H9 (cell line): Measurements from ENCODE around the gene HS6ST2. TPM values are rescaled to one million over a fixed set of nuclear protein-coding genes. Genes with fewer than 3 reads are reported as not detected.

Source experiments
- DNase-seq: peaks from one replicate; pipeline ENCODE4 v3.0.0-alpha.2; 2017
- H2AFZ ChIP-seq: one replicate; pipeline ENCODE4 v1.6.1; 2013; ENCODE audit warnings: mild to moderate bottlenecking, low read length, control low read depth, moderate library complexity
- H2AK5ac ChIP-seq: 2 replicates; pipeline ENCODE4 v1.6.1; 2013; ENCODE audit warnings: low read length, control low read depth, mixed read lengths; ENCODE audit not compliant: insufficient read length
- H2BK120ac ChIP-seq: one replicate; pipeline ENCODE4 v1.6.1; 2013; ENCODE audit warnings: low read depth, mild to moderate bottlenecking, low read length, control low read depth, inconsistent platforms; ENCODE audit not compliant: poor library complexity, severe bottlenecking
- H2BK12ac ChIP-seq: 2 replicates; pipeline ENCODE4 v1.6.1; 2013; ENCODE audit warnings: low read length, control low read depth, mixed read lengths, low read depth; ENCODE audit not compliant: insufficient read length
- H2BK15ac ChIP-seq: 2 replicates; pipeline ENCODE4 v1.6.1; 2013; ENCODE audit warnings: low read depth, low read length, control low read depth
- H2BK20ac ChIP-seq: one replicate; pipeline ENCODE4 v1.6.1; 2013; ENCODE audit warnings: low read depth, mild to moderate bottlenecking, low read length, control low read depth, inconsistent platforms; ENCODE audit not compliant: poor library complexity, severe bottlenecking
- H2BK5ac ChIP-seq: 2 replicates; pipeline ENCODE4 v1.6.1; 2013; ENCODE audit warnings: low read length, control low read depth, mixed read lengths; ENCODE audit not compliant: insufficient read length
- H3K14ac ChIP-seq: 2 replicates; pipeline ENCODE4 v1.6.1; 2013; ENCODE audit warnings: low read length, control low read depth; ENCODE audit not compliant: insufficient read depth
- H3K18ac ChIP-seq: 2 replicates; pipeline ENCODE4 v1.6.1; 2013; ENCODE audit warnings: low read depth, mild to moderate bottlenecking, mixed read lengths, low read length, control low read depth; ENCODE audit not compliant: insufficient read length
- H3K23ac ChIP-seq: 2 replicates; pipeline ENCODE4 v1.6.1; 2013; ENCODE audit warnings: low read length, control low read depth, mixed read lengths, low read depth; ENCODE audit not compliant: insufficient read length
- H3K23me2 ChIP-seq: 2 replicates; pipeline ENCODE4 v1.6.1; 2013; ENCODE audit warnings: low read depth, mild to moderate bottlenecking, mixed read lengths, low read length, control low read depth; ENCODE audit not compliant: insufficient read length, poor library complexity, severe bottlenecking
- H3K27ac ChIP-seq: 2 replicates; pipeline ENCODE4 v1.5.1; 2013; ENCODE audit warnings: low read length, control low read depth, mixed read lengths, low read depth; ENCODE audit not compliant: insufficient read length
- H3K27me3 ChIP-seq: 2 replicates; pipeline ENCODE4 v1.6.1; 2013; ENCODE audit warnings: low read length, control low read depth, inconsistent platforms; ENCODE audit not compliant: insufficient read depth
- H3K4ac ChIP-seq: 2 replicates; pipeline ENCODE4 v1.6.1; 2013; ENCODE audit warnings: low read depth, mild to moderate bottlenecking, control low read depth, inconsistent platforms, low read length, moderate library complexity
- H3K4me1 ChIP-seq: 2 replicates; pipeline ENCODE4 v1.6.1; 2013; ENCODE audit warnings: low read length, control low read depth, inconsistent platforms; ENCODE audit not compliant: insufficient read depth
- H3K4me2 ChIP-seq: 2 replicates; pipeline ENCODE4 v1.6.1; 2013; ENCODE audit warnings: low read length, control low read depth, mixed read lengths; ENCODE audit not compliant: insufficient read length, insufficient read depth
- H3K56ac ChIP-seq: 2 replicates; pipeline ENCODE4 v1.6.1; 2013; ENCODE audit warnings: low read depth, mild to moderate bottlenecking, mixed read lengths, low read length, control low read depth; ENCODE audit not compliant: insufficient read length
- H3K79me1 ChIP-seq: 2 replicates; pipeline ENCODE4 v1.6.1; 2013; ENCODE audit warnings: low read depth, mild to moderate bottlenecking, moderate library complexity, low read length, control low read depth, inconsistent platforms; ENCODE audit not compliant: insufficient read depth, poor library complexity, severe bottlenecking
- H3K79me2 ChIP-seq: 2 replicates; pipeline ENCODE4 v1.6.1; 2013; ENCODE audit warnings: low read length, control low read depth, inconsistent platforms; ENCODE audit not compliant: insufficient read depth
- H3K9ac ChIP-seq: 2 replicates; pipeline ENCODE4 v1.6.1; 2013; ENCODE audit warnings: low read length, control low read depth, mixed read lengths; ENCODE audit not compliant: insufficient read length; ENCODE audit errors: extremely low read depth
- H3K9me3 ChIP-seq: one replicate; pipeline ENCODE4 v1.6.1; 2013; ENCODE audit warnings: low read depth, low read length, inconsistent platforms; ENCODE audit not compliant: control insufficient read depth
- H3T11ph ChIP-seq: one replicate; pipeline ENCODE4 v1.6.1; 2013; ENCODE audit warnings: mild to moderate bottlenecking, low read length, control low read depth, inconsistent platforms
- H4K20me1 ChIP-seq: one replicate; pipeline ENCODE4 v1.6.1; 2013; ENCODE audit not compliant: control insufficient read depth, insufficient read length, insufficient read depth
- H4K5ac ChIP-seq: 2 replicates; pipeline ENCODE4 v1.6.1; 2013; ENCODE audit warnings: low read depth, mild to moderate bottlenecking, mixed read lengths, low read length, control low read depth; ENCODE audit not compliant: insufficient read length
- H4K8ac ChIP-seq: replicated peaks from 2 replicates; pipeline ENCODE4 v1.6.1; 2013; ENCODE audit warnings: low read length, control low read depth, mixed read lengths, low read depth; ENCODE audit not compliant: insufficient read length
- H4K91ac ChIP-seq: 2 replicates; pipeline ENCODE4 v1.6.1; 2013; ENCODE audit warnings: low read depth, mild to moderate bottlenecking, moderate library complexity, mixed read lengths, low read length, control low read depth; ENCODE audit not compliant: insufficient read length
- H3K27ac Mint-ChIP-seq, 3 experiments: 2 replicates in 2 of 3; 3 replicates in 1 of 3; pipeline ENCODE4 v1.8.0; 2020 to 2021; ENCODE audit warnings: mixed read lengths in 3 of 3, mild to moderate bottlenecking in 1 of 3, moderate library complexity in 1 of 3
- H3K27me3 Mint-ChIP-seq: 2 replicates; pipeline ENCODE4 v1.8.0; 2021; ENCODE audit warnings: low read depth, mild to moderate bottlenecking, moderate library complexity, mixed read lengths
- H3K36me3 Mint-ChIP-seq, 3 experiments: 2 replicates in 2 of 3; 3 replicates in 1 of 3; pipeline ENCODE4 v1.8.0; 2020 to 2021; ENCODE audit warnings: low read depth in 3 of 3, mixed read lengths in 3 of 3; ENCODE audit not compliant: insufficient read depth in 1 of 3
- H3K4me1 Mint-ChIP-seq, 2 experiments: 2 replicates each; pipeline ENCODE4 v1.8.0; 2020; ENCODE audit warnings: mixed read lengths in 2 of 2
- H3K4me3 Mint-ChIP-seq, 2 experiments: 2 replicates in 1 of 2; 3 replicates in 1 of 2; pipeline ENCODE4 v1.8.0; 2020 to 2021; ENCODE audit warnings: mild to moderate bottlenecking in 2 of 2, mixed read lengths in 2 of 2, moderate library complexity in 1 of 2
- H3K9me3 Mint-ChIP-seq, 2 experiments: 2 replicates in 1 of 2; 3 replicates in 1 of 2; pipeline ENCODE4 v1.8.0; 2020; ENCODE audit warnings: mild to moderate bottlenecking in 2 of 2, mixed read lengths in 2 of 2, moderate library complexity in 1 of 2
- CTCF ChIP-seq: fragments of 200-600 bp; sonication (generic); conservative IDR thresholded peaks from 3 replicates; pipeline ENCODE4 v1.8.0; 2021; ENCODE audit warnings: antibody characterized with exemption, mild to moderate bottlenecking
- WGBS: extraction: QIAGEN DNeasy Blood & Tissue Kit; methylation state at CpG from one replicate; pipeline ENCODE4 v1.1.7; 2013; ENCODE audit warnings: missing lambda C conversion rate, low lambda C conversion rate, mixed read lengths; ENCODE audit not compliant: insufficient read length; ENCODE audit errors: extremely low coverage; 5-methylcytosine and 5-hydroxymethylcytosine counted together
- total RNA-seq: library from RNA; stranded (reverse); gene quantifications from 2 replicates; pipeline ENCODE4 v1.2.1, GENCODE V29; 2021

The HS6ST2 gene
- total RNA-seq, 1 experiment from 2014 or later = 4.8 TPM

DNA sequence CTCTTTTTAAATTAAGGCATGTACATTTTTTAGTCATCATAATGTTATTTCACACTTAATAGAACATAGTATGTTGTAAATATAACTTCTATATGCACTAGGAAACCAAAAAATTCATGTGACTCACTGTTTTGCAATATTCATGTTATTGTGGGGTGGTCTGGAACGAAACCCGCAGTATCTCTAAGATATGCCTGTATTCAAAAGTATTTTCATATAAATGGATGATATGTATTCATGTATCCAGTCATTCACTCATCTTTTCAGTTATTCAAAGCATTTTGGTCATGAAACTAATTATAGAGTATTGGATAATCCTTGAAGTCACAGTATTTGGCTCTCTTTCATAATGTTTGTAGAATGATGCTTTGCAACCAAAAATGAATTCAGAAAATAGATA is 168.1 kb downstream of the HS6ST2 start:
- H3K4me1 ChIP-seq = no peaks in the 10 kb centered on the region
- no peak overlapping the region for H3K27ac ChIP-seq
- no peak overlapping the region for H2AK5ac ChIP-seq
- Mint-ChIP-seq H3K27me3 (no peaks in the 10 kb centered on the region; the same call in 1 of the 2 replicates), H3K27ac (no peak overlapping the region), H3K4me3 (no peak overlapping the region), H3K36me3 (peaks cover 0 to 5% (median 0%) of the 10 kb centered on the region in 3 experiments; a peak in 1 of 7 replicates), H3K9me3 (no peaks in the 10 kb centered on the region), H3K4me1 (peaks cover 7 to 10% of the 10 kb centered on the region in 2 experiments; a peak in 3 of 4 replicates)
- H4K8ac ChIP-seq = no peak overlapping the region
- no peak for TF ChIP-seq CTCF
- no peak for DNase-seq
- no peak overlapping the region for H3K18ac ChIP-seq
- no peaks in the 10 kb centered on the region for H4K20me1 ChIP-seq
- no peaks in the 10 kb centered on the region for H3K79me2 ChIP-seq
- H3K9me3 ChIP-seq = no peaks in the 10 kb centered on the region
- H2BK120ac ChIP-seq = no peak overlapping the region
- no peak overlapping the region for H2BK12ac ChIP-seq
- no peak overlapping the region for H4K91ac ChIP-seq
- H3K23me2 ChIP-seq = no peaks in the 10 kb centered on the region
- no peak overlapping the region for H3K4ac ChIP-seq
- no peak overlapping the region for H3K56ac ChIP-seq
- no peak overlapping the region for H3K4me2 ChIP-seq
- no peak overlapping the region for H2BK5ac ChIP-seq
- no peak overlapping the region for H2BK15ac ChIP-seq
- H2AFZ ChIP-seq = no peak overlapping the region
- H3K27me3 ChIP-seq = no peaks in the 10 kb centered on the region
- H3K14ac ChIP-seq = no peak overlapping the region
- H3K79me1 ChIP-seq = no peaks in the 10 kb centered on the region
- WGBS = no CpG with 5 or more reads among the region's 2 CpGs
- H4K5ac ChIP-seq = no peak overlapping the region
- H3K23ac ChIP-seq = no peak overlapping the region
- H2BK20ac ChIP-seq = no peak overlapping the region
- H3T11ph ChIP-seq = no peak overlapping the region
- no peak overlapping the region for H3K9ac ChIP-seq
